DMS79 (cell line): ENCODE measurements around the gene PEAK1.
"Not testable (repeated sequence)": the region's sequence is repeated elsewhere in the genome, so short reads cannot be mapped to it uniquely, and the experiment has no call there.

Source experiments
- DNase-seq: peaks from one replicate; lab custom pipeline; 2025; lab: John Stamatoyannopoulos, UW

Gene PEAK1

GRCh38 chr15:77296773-77297337 is 123.0 kb downstream of the PEAK1 start:
- no peak for DNase-seq

DNA sequence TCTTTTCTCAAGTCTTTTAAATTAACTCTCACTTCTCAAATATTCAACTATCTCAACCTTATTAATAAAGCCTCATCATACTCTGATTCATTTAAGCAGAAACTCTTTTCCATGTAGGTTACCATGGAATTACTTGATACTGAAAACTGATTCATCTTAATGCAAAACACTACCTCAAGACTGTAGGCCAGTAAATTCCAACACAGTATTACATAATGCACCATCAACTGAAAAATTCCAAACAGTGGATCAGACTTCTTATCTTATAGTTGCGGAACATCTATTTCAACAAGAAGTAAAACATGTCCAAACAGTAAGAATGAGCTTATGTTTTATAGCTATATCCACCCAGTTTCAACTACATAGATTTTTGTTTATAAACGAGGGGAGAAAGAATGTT is 124.5 kb downstream of the PEAK1 start:
- DNase-seq = no peak

DNA sequence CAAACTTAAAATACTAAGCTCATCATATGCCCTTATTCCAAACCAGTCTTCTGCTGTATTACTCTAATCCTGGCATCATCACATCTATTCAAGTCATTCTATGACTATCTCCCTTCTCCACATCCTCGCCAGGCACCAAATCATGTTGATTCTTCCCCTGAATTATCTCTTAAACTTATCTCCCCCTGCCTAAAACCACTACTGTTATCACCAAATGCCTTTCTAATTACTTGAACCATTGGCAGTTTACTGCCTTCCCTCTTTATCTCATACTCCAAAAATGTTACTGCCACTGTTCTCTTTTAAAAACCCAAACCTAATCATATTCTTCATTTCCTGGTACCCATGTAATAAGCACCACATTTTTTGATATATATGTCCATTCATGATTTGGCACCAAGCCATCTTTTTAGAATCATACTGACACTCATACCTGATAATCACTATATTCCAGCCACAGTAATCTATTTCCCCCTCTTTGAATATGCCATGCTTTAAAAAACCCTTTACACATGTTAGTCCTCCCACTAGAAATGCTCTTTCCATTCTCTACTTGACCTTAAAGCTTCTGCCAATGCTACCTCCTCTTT is 126.8 kb downstream of the PEAK1 start:
- DNase-seq = no peak

DNA sequence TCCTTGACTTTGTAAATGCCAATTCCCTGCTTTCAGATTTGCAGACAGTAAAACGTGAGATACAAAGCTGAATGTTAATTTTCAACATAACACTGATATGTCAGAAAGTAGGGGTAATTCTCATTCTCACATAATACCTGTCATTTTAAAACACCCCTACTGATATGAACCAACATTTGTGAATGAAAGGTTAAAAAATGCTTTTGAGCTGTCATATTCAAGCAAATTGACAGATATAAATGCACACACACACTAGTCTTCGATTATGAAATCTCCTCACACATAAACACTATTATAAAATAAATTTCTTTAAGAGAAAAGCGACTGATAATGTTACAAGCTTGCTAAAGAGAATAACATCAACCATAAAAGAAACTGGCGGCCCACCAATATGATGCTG is 128.8 kb downstream of the PEAK1 start:
- no peak for DNase-seq

DNA sequence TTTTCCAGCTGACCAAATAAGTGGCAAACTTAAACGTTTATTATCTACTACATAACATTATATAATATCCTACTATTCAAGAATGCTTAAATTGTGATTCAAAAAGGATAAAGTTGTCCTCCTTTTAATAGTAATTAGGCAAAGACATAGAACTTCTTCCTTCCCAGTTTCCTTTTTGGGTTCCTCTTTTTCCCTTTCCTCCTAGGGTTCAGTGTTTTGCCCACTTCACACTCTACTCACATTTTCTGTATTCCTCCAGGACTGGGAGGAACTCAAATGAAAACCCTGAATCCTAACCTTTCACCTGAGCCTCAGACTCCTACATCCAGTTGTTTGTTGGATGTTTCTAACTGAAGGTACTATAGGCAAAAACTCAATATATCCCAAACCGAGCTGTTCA is 132.5 kb downstream of the PEAK1 start:
- no peak for DNase-seq

DNA sequence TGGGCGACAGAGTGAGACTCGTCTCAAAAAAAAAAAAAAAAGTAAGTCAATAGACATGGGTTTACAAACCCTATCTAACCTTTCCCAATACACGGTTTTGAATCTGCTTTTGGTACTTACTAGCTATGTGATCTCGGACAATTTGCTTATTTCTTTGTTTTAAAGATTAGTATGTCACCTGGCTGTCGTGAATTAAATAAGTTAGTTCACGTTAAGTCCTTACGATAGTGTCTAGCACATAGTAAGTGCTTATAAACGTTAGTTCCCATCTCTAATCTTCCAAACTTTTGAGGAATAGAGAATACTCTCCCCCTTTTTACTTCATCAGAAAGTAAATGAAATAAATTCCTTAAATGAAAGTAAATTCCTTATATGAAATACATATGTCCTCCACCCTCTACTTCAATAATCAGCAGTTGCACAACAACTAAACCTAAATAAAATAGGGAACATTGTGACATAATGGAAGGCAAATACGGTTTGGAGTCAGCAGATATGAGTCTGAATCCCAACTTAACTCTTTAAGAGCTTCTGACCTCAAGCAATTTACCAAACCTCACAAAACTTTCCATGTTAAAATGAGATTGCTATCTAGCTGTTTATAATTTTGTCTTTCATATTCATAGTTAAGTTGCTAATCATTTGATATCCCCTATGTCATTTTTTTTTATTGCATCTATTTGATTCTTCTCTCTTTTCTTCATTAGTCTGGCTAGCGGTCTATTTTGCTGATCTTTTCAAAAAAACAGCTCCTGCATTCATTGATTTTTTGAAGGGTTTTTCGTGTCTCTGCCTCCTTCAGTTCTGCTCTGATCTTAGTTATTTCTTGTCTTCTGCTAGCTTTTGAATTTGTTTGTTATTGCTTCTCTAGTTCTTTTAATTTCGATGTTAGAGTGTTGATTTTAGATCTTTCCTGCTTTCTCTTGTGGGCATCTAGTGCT is 134.6 kb downstream of the PEAK1 start:
- no peak for DNase-seq

- no peak for DNase-seq
Measured at GRCh38 chr15:77282333-77282732, 137.6 kb downstream of the PEAK1 start.

DNA sequence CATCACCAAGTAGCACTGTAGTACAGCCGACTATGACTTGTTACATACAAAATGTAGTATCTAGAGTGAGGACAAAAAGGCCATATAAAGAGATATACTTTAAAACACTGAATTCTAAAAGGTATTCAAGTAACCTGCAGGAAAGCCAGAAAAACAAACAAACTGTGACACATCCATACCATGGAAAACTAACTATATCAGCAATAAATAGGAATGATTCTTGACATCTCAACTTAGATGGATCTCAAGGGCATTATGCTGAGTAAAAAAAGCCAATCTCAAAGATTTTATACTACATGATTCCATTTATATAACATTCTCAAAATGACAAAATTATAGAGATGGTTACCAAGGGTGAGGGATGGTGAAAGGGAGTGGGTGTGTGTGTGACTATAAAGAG is 143.0 kb downstream of the PEAK1 start:
- no peak for DNase-seq

DNA sequence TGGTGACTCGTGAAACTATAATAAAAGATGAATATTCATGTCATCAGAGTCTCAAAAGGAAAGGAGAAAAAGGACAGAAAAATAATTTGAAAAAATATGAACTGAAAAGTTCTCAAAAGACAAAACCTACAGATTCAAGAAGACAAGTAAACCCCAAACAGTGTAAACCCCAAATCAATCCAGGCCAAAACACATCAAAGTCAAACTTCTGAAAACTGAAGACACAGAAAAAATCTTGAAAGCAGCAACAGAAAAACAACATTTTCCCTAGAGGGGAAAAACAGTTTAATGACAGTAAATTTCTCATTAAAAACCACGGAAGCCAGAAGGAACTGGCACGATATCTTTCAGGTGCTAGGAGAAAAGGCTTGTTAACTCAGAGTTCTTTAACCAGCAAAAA is 143.8 kb downstream of the PEAK1 start:
- no peak for DNase-seq

GRCh38 chr15:77273136-77273535 is 146.8 kb downstream of the PEAK1 start:
- not testable (repeated sequence) for DNase-seq

DNA sequence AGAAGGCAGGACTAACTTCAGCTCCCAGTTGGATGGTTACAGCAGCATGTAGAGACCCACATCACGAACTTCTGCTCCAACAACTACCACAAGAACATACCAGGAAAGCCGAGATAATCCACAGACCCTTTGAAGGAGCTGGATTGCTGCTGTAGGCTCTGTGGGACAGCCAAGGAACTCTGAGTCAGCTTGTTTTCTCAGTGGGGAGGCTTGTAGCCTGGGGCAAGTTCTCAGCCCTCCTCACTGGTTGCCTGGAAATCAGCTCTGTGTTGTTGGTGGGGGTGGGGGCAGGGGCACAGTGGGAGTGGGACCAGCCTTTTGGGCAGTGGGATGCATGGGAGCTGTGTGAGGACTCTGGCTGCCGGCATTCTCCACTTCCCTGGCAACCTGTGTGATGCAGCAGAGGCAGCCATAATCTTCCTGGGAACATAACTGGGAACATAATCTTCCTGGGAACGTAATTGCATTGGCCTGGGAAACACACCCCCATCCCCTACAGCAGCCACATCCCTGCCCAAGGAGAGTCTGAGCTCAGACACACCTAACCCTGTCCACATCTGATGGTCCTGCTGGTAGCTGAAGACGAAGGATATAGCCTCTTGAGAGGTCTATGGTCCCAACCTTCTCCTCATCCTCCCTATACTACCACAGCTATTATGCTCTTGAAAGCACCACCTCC is 153.1 kb downstream of the PEAK1 start:
- DNase-seq = no peak

- DNase-seq = no peak
Measured at GRCh38 chr15:77255385-77255784, 164.5 kb downstream of the PEAK1 start.

DNA sequence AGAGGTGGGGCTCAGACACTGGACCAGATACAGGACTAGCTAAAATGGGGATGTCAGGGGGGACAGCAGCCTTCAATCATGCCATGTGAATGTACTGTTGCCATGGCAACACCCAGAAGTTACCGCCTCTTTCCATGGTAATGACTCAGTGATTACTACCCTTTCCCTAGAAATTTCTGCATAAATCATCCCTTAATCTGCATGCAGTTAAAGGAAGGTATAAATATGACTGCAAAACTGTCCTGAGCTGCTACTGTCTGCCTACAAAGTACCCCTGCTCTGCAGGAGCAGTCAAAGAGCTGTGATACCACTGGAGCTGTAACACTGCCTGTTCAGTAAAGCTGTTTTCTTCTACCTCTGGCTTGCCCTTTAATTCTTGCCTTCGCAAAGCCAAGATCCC is 168.2 kb downstream of the PEAK1 start:
- no peak for DNase-seq

- no peak for DNase-seq
Measured at GRCh38 chr15:77247116-77247515, 172.8 kb downstream of the PEAK1 start.

DNA sequence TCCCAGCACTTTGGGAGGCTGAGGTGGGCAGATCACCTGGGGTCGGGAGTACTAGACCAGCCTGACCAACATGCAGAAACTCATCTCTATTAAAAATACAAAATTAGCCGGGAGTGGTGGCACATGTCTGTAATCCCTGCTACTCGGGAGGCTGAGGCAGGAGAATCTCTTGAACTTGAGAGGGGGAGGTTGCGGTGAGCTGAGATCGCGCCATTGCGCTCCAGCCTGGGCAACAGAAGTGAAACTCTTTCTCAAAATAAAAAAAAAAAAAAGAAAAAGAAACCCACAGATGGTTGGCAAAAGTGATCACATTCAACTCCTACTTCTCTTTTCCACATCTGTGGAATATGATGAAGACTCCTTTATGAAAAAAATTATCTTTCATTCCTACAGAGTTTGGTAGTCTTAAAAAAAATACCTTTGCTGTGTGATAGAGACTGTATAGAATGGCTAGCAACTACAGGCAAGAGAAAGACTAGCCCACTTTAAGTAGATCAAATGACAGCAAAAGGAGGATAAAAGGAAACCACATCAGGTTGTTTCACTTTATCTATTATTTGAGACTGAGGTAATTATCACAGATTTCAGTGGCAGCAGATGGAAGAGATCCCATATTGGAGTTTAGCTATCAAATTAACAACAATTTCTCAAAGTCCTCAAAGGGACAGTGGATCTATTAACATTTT is 176.0 kb downstream of the PEAK1 start:
- DNase-seq = no peak

DNA sequence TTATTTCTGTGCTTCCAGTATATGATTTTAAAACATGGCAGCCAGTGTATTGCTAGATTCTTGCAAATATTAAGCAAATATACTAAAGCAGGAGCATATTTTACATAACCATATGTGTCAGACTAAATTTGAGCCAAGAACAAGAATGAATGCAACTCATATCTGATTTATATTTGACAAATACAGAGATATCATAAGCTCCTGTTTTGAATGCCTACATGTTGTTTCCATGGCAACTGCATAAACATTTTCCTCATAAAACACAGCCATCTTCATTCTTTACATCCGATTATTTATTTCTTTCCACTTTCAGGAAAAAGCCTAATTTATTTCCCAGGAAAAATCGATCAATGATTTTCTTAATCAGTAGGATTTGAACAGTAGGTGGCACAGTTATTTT is 176.8 kb downstream of the PEAK1 start:
- DNase-seq = no peak

GRCh38 chr15:77239882-77240608 is 179.9 kb downstream of the PEAK1 start:
- no peak for DNase-seq

DNA sequence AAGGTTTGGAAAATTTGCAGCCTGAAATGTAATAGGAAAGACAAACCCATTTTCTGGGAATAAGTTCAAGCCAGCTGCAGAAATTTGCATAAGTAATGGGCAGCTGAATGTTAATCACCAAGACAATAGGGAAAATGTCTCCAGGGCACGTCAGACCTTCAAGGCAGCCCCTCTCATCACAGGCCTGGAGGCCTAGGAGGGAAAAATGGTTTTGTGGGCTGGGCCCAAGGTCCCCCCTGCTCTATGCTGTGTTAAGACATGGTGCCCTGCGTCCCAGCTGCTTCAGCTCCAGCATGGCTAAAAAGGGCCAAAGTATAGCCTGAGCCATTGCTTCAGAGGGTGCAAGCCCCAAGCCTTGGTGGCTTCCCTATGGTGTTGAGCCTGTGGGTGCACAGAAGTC is 184.3 kb downstream of the PEAK1 start:
- no peak for DNase-seq

- DNase-seq = no peak
Measured at GRCh38 chr15:77228828-77229227, 191.1 kb downstream of the PEAK1 start.

DNA sequence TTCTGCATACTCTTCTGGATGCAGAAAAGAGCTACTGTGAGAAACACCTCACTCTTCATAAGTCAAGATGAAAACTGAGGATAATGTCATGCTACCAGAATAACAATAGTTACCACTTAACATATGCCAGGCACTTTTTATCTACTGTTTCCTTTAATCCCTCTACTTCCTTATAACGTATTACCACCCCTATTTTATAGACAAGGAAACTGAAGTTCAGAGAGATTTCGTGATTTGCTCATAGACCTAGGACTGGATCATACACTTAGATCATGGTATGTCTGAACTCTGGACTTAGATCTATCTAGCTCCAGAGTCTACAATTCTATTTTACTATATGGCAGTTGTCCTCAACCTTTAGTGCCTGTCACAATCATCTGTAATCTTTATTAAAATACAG is 193.3 kb downstream of the PEAK1 start:
- no peak for DNase-seq

DNA sequence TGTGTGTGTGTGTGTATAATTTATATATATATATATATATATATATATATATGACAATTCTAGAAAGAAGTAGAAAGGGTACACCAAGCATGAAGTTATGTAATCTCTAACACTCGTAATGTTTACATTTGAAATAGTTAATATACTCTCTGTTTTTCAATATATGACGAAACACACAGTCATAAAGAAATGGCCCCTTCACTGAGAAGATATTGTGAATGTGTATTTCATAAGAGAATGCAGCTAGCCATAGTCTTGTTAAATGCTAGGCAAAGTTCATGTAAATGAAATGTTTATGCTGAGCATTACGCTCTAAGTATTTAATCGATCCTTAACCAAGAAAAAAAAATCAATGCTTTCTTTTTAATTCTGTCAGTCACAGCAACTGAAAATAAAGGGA is 194.3 kb downstream of the PEAK1 start:
- no peak for DNase-seq
